WTC11 (cell line): Measurements from ENCODE around the gene MAMLD1. TPM values are rescaled to one million over a fixed set of nuclear protein-coding genes. Genes with fewer than 3 reads are reported as not detected.

Experiments used
- ATAC-seq: fragments of 200-7000 bp; cut with Tn5 transposase; 2 replicates; pipeline ENCODE4 v1.10.0; 2021; ENCODE audit warnings: mild to moderate bottlenecking, moderate library complexity
- CTCF ChIA-PET: fragments of 300-600 bp; sonication (Branson Sonifier 250); formaldehyde crosslinking; loops from one replicate; lab custom pipeline; 2021; ENCODE audit warnings: antibody characterized with exemption; lab: Charles Lee
- POLR2A ChIA-PET: fragments of 350-600 bp; sonication (Branson Sonifier 250); formaldehyde crosslinking; loops from one replicate; lab custom pipeline; 2021; ENCODE audit warnings: antibody characterized with exemption; lab: Charles Lee
- DNase-seq: peaks from one replicate; pipeline ENCODE4 v3.0.0; 2021; ENCODE audit warnings: low spot score
- H3K27ac Mint-ChIP-seq: 2 replicates; pipeline ENCODE4 v1.8.0; 2021; ENCODE audit warnings: mixed read lengths
- H3K27me3 Mint-ChIP-seq: 2 replicates; pipeline ENCODE4 v1.8.0; 2021; ENCODE audit warnings: low read depth, mild to moderate bottlenecking, moderate library complexity, mixed read lengths
- H3K36me3 Mint-ChIP-seq: 2 replicates; pipeline ENCODE4 v1.8.0; 2021; ENCODE audit warnings: mixed read lengths
- H3K4me1 Mint-ChIP-seq: 2 replicates; pipeline ENCODE4 v1.8.0; 2022; ENCODE audit warnings: mixed read lengths
- H3K4me3 Mint-ChIP-seq: 2 replicates; pipeline ENCODE4 v1.8.0; 2021; ENCODE audit warnings: mild to moderate bottlenecking, moderate library complexity, mixed read lengths
- H3K9me3 Mint-ChIP-seq: 2 replicates; pipeline ENCODE4 v1.8.0; 2021; ENCODE audit warnings: mixed read lengths
- CREB1 ChIP-seq: sonication (generic); formaldehyde crosslinking; IDR thresholded peaks from 2 replicates; pipeline ENCODE4 v1.8.0; 2023; ENCODE audit warnings: mild to moderate bottlenecking, missing genetic modification reagents
- ETV6 ChIP-seq: sonication (generic); formaldehyde crosslinking; IDR thresholded peaks from 2 replicates; pipeline ENCODE4 v1.8.1; 2022; ENCODE audit warnings: mild to moderate bottlenecking, missing genetic modification reagents
- GABPB1 ChIP-seq: sonication (generic); formaldehyde crosslinking; IDR thresholded peaks from 2 replicates; pipeline ENCODE4 v1.8.1; 2023; ENCODE audit warnings: mild to moderate bottlenecking, missing genetic modification reagents
- IRF2 ChIP-seq: sonication (generic); formaldehyde crosslinking; IDR thresholded peaks from 2 replicates; pipeline ENCODE4 v1.8.0; 2022; ENCODE audit warnings: low read depth, missing genetic modification reagents, borderline replicate concordance
- JUN ChIP-seq: sonication (generic); formaldehyde crosslinking; IDR thresholded peaks from 2 replicates; pipeline ENCODE4 v1.8.0; 2023; ENCODE audit warnings: mild to moderate bottlenecking, missing genetic modification reagents
- KAT7 ChIP-seq: sonication (generic); formaldehyde crosslinking; IDR thresholded peaks from 2 replicates; pipeline ENCODE4 v1.8.1; 2023; ENCODE audit warnings: missing genetic modification reagents, mild to moderate bottlenecking, borderline replicate concordance
- TCF7 ChIP-seq: sonication (generic); formaldehyde crosslinking; IDR thresholded peaks from 2 replicates; pipeline ENCODE4 v1.8.0; 2022; ENCODE audit warnings: mild to moderate bottlenecking, low read depth, missing genetic modification reagents, moderate library complexity
- total RNA-seq: library from RNA; stranded (reverse); gene quantifications from 3 replicates; pipeline ENCODE4 v1.2.3, GENCODE V29; 2021
- TF ChIP-seq, protein P1 (sequence below): sonication (generic); formaldehyde crosslinking; IDR thresholded peaks from 2 replicates; pipeline ENCODE4 v1.8.1; 2022; ENCODE audit warnings: low read depth, mild to moderate bottlenecking, moderate library complexity, missing genetic modification reagents, borderline replicate concordance
- TF ChIP-seq, protein P2 (sequence below): sonication (generic); formaldehyde crosslinking; IDR thresholded peaks from 2 replicates; pipeline ENCODE4 v1.8.0; 2023; ENCODE audit warnings: missing genetic modification reagents, mild to moderate bottlenecking, borderline replicate concordance
- TF ChIP-seq, protein P3 (sequence below): sonication (generic); formaldehyde crosslinking; IDR thresholded peaks from 2 replicates; pipeline ENCODE4 v1.8.1; 2023; ENCODE audit warnings: mild to moderate bottlenecking, missing genetic modification reagents, borderline replicate concordance
- TF ChIP-seq, protein P4 (sequence below): sonication (generic); formaldehyde crosslinking; IDR thresholded peaks from 2 replicates; pipeline ENCODE4 v1.8.1; 2022; ENCODE audit warnings: mild to moderate bottlenecking, missing genetic modification reagents, moderate library complexity, borderline replicate concordance
- TF ChIP-seq, protein P5 (sequence below): fragments of 200-600 bp; IDR thresholded peaks from 2 replicates; pipeline ENCODE4 v1.8.0; 2022; ENCODE audit warnings: antibody characterized with exemption

MAMLD1 gene
- total RNA-seq, 1 experiment from 2014 or later, result 0.35 TPM

DNA sequence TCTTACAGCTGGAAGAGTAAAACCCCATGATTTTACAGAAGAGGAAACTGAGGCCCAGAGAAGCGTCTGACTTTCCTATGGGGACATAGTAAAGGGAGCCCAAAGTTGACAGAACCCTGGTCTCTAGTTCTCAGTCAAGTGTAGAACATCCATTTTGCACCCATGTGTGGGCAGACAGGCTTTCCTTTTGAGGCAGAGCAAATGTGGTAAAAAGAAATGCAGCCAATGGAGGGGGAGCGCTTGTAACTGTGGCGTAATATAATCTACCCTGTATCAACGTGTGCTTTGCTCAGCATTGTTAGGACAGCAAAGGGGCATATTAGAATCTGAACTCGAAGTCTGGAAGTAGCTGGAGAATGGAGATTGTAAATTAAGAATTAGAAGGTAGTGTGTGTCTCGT is 8.8 kb downstream of the MAMLD1 start:
- H3K4me3 Mint-ChIP-seq, result no peak overlapping the region
- ATAC-seq (no peak), DNase-seq (no peak)
- H3K27me3 Mint-ChIP-seq, result peaks cover 79% of the 10 kb centered on the region
- TF ChIP-seq, protein P1, sequence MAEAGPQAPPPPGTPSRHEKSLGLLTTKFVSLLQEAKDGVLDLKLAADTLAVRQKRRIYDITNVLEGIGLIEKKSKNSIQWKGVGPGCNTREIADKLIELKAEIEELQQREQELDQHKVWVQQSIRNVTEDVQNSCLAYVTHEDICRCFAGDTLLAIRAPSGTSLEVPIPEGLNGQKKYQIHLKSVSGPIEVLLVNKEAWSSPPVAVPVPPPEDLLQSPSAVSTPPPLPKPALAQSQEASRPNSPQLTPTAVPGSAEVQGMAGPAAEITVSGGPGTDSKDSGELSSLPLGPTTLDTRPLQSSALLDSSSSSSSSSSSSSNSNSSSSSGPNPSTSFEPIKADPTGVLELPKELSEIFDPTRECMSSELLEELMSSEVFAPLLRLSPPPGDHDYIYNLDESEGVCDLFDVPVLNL (CRISPR knock-in tag), result no peak
- TF ChIP-seq JUN (CRISPR knock-in tag), result no peak
- no peak for TF ChIP-seq ETV6 (CRISPR knock-in tag)
- TF ChIP-seq KAT7 (CRISPR knock-in tag), result no peak
- TF ChIP-seq, protein P2, sequence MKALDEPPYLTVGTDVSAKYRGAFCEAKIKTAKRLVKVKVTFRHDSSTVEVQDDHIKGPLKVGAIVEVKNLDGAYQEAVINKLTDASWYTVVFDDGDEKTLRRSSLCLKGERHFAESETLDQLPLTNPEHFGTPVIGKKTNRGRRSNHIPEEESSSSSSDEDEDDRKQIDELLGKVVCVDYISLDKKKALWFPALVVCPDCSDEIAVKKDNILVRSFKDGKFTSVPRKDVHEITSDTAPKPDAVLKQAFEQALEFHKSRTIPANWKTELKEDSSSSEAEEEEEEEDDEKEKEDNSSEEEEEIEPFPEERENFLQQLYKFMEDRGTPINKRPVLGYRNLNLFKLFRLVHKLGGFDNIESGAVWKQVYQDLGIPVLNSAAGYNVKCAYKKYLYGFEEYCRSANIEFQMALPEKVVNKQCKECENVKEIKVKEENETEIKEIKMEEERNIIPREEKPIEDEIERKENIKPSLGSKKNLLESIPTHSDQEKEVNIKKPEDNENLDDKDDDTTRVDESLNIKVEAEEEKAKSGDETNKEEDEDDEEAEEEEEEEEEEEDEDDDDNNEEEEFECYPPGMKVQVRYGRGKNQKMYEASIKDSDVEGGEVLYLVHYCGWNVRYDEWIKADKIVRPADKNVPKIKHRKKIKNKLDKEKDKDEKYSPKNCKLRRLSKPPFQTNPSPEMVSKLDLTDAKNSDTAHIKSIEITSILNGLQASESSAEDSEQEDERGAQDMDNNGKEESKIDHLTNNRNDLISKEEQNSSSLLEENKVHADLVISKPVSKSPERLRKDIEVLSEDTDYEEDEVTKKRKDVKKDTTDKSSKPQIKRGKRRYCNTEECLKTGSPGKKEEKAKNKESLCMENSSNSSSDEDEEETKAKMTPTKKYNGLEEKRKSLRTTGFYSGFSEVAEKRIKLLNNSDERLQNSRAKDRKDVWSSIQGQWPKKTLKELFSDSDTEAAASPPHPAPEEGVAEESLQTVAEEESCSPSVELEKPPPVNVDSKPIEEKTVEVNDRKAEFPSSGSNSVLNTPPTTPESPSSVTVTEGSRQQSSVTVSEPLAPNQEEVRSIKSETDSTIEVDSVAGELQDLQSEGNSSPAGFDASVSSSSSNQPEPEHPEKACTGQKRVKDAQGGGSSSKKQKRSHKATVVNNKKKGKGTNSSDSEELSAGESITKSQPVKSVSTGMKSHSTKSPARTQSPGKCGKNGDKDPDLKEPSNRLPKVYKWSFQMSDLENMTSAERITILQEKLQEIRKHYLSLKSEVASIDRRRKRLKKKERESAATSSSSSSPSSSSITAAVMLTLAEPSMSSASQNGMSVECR (CRISPR knock-in tag), result no peak
- TF ChIP-seq, protein P3, sequence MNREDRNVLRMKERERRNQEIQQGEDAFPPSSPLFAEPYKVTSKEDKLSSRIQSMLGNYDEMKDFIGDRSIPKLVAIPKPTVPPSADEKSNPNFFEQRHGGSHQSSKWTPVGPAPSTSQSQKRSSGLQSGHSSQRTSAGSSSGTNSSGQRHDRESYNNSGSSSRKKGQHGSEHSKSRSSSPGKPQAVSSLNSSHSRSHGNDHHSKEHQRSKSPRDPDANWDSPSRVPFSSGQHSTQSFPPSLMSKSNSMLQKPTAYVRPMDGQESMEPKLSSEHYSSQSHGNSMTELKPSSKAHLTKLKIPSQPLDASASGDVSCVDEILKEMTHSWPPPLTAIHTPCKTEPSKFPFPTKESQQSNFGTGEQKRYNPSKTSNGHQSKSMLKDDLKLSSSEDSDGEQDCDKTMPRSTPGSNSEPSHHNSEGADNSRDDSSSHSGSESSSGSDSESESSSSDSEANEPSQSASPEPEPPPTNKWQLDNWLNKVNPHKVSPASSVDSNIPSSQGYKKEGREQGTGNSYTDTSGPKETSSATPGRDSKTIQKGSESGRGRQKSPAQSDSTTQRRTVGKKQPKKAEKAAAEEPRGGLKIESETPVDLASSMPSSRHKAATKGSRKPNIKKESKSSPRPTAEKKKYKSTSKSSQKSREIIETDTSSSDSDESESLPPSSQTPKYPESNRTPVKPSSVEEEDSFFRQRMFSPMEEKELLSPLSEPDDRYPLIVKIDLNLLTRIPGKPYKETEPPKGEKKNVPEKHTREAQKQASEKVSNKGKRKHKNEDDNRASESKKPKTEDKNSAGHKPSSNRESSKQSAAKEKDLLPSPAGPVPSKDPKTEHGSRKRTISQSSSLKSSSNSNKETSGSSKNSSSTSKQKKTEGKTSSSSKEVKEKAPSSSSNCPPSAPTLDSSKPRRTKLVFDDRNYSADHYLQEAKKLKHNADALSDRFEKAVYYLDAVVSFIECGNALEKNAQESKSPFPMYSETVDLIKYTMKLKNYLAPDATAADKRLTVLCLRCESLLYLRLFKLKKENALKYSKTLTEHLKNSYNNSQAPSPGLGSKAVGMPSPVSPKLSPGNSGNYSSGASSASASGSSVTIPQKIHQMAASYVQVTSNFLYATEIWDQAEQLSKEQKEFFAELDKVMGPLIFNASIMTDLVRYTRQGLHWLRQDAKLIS (CRISPR knock-in tag), result no peak
- no peak for TF ChIP-seq TCF7 (CRISPR knock-in tag)
- ChIA-PET POLR2A (no interaction called here), CTCF (no interaction called here)
- no peaks in the 10 kb centered on the region for H3K36me3 Mint-ChIP-seq
- no peak overlapping the region for H3K27ac Mint-ChIP-seq
- H3K4me1 Mint-ChIP-seq, result peaks cover 20% of the 10 kb centered on the region
- no peaks in the 10 kb centered on the region for H3K9me3 Mint-ChIP-seq

DNA sequence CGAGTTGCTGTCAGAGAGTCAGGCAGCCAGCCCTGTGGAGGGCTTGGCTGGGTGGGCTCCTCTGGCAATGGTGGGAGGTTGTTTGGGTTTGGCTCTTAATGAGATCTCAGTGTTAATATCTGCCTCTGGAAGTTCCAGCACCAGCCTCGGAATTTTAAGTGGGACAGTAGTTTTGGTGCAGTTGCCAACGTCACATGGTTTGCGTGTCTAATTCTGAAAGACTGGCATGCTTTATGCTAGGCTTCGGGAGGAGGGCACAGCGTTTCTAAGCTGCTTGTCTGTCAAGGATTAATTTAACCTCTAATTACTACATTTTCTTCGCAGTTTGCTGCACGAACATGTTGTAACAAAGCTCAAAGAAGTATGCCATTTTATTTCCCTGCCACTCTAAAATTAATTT is 9.2 kb downstream of the MAMLD1 start:
- CTCF ChIA-PET, result no interaction called here
- POLR2A ChIA-PET, result no interaction called here
- Mint-ChIP-seq H3K4me3 (no peak overlapping the region), H3K27ac (no peak overlapping the region), H3K27me3 (peaks cover 75% of the 10 kb centered on the region)
- no peak for DNase-seq
- no peak for ATAC-seq
- TF ChIP-seq IRF2 (CRISPR knock-in tag) (no peak), CREB1 (CRISPR knock-in tag) (no peak)
- TF ChIP-seq, protein P4, sequence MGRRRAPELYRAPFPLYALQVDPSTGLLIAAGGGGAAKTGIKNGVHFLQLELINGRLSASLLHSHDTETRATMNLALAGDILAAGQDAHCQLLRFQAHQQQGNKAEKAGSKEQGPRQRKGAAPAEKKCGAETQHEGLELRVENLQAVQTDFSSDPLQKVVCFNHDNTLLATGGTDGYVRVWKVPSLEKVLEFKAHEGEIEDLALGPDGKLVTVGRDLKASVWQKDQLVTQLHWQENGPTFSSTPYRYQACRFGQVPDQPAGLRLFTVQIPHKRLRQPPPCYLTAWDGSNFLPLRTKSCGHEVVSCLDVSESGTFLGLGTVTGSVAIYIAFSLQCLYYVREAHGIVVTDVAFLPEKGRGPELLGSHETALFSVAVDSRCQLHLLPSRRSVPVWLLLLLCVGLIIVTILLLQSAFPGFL (CRISPR knock-in tag), result no peak
- TF ChIP-seq, all 79 proteins: peak for 0
- H3K36me3 Mint-ChIP-seq, result no peaks in the 10 kb centered on the region
- H3K9me3 Mint-ChIP-seq, result no peaks in the 10 kb centered on the region
- peaks cover 21% of the 10 kb centered on the region for H3K4me1 Mint-ChIP-seq

DNA sequence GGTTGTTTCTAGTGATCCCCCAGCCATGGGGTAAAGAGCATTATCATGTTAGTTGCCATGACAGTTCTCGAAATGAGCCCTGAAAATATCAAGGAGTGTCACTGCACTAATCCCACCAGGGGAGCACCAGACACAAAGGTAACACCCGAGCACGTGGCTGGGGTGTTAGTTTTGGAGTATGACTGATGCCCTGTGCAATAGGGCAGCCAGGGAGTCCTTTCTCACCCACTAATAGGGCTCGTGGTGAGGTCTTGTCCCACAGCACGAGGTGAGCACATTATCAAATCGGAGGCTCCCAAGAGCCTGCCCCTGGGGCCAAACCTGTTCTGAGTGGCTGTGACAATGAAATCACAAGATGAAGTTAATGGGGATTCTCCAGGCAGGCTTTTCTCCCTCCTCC is 9.6 kb downstream of the MAMLD1 start:
- H3K4me3 Mint-ChIP-seq, result no peak overlapping the region
- CTCF ChIA-PET, result no interaction called here

More for the DNA sequence above, 9.6 kb downstream of the MAMLD1 start:
- Mint-ChIP-seq H3K27ac (no peak overlapping the region), H3K27me3 (peaks cover 72% of the 10 kb centered on the region), H3K9me3 (no peaks in the 10 kb centered on the region), H3K36me3 (no peaks in the 10 kb centered on the region), H3K4me1 (peaks cover 26% of the 10 kb centered on the region)
- no peak for TF ChIP-seq IRF2 (CRISPR knock-in tag)
- TF ChIP-seq GABPB1 (CRISPR knock-in tag), result no peak
- TF ChIP-seq, protein P5, sequence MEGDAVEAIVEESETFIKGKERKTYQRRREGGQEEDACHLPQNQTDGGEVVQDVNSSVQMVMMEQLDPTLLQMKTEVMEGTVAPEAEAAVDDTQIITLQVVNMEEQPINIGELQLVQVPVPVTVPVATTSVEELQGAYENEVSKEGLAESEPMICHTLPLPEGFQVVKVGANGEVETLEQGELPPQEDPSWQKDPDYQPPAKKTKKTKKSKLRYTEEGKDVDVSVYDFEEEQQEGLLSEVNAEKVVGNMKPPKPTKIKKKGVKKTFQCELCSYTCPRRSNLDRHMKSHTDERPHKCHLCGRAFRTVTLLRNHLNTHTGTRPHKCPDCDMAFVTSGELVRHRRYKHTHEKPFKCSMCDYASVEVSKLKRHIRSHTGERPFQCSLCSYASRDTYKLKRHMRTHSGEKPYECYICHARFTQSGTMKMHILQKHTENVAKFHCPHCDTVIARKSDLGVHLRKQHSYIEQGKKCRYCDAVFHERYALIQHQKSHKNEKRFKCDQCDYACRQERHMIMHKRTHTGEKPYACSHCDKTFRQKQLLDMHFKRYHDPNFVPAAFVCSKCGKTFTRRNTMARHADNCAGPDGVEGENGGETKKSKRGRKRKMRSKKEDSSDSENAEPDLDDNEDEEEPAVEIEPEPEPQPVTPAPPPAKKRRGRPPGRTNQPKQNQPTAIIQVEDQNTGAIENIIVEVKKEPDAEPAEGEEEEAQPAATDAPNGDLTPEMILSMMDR, result no peak
- TF ChIP-seq, protein P4 (CRISPR knock-in tag), result no peak
- DNase-seq (no peak), ATAC-seq (no peak)
- POLR2A ChIA-PET, result no interaction called here
